NCI-H524 (cell line): Measurements from ENCODE around the gene GYS1.

Experiments used
- DNase-seq, 2 experiments: peaks; one replicate each; lab custom pipeline; 2025; lab: John Stamatoyannopoulos, UW

The GYS1 gene

DNA sequence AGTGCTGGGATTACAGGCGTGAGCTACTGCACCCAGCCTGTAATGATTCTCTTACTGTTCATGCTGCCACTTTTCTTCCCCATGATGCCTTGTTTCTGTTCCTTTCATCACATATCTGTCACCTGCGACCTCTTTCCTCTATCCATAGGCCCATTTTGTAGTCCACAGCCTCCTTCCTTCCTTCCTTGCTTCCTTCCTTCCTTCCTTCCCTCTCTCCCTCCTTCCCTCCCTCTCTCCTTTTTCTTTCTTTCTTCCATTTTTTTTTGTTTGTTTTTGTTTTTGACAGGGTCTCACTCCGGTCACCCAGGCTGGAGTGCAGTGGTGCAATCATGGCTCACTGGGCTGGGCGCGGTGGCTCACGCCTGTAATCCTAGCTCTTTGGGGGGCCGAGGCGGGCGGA, 4.2 kb downstream of the GYS1 start:
- DNase-seq = no peak

DNA sequence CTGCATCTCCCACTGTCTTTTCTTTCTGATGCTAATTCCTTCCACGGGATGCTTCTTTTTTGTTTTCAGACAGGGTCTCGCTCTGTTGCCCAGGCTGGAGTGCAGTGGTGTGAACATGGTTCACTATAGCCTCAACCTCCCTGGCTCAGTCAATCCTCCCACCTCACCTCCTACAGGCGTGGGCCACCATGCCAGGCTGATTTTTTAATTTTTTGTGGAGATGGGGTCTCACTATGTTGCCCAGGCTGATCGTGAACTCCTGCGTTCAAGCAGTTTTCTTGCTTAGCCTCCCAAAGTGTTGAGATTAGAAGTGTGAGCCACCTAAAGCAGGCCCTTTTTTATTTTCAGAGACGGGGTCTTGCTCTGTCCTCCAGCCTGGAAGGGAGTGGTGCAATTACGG, 4.8 kb downstream of the GYS1 start:
- DNase-seq = no peak

DNA sequence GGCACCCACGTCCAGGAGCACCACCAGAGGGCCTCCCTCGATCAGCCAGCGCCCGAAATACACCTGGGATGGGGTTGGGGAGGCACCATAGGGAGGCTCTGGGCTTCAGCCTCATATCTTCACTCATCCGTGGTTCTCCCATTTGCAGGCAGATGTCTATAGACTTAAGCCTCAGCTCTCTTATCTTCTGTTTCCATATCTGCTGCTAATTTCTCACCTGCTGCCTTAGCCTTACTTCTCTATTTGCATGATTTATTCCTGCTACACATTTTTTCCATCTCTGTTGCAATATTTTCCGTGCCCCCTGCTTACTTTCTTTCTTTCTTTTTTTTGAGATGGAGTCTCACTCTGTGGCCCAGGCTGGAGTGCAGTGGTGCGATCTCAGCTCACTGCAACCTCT, 5.8 kb downstream of the GYS1 start:
- DNase-seq = no peak

GRCh38 chr19:48986211-48986610, 6.9 kb downstream of the GYS1 start:
- no peak for DNase-seq

DNA sequence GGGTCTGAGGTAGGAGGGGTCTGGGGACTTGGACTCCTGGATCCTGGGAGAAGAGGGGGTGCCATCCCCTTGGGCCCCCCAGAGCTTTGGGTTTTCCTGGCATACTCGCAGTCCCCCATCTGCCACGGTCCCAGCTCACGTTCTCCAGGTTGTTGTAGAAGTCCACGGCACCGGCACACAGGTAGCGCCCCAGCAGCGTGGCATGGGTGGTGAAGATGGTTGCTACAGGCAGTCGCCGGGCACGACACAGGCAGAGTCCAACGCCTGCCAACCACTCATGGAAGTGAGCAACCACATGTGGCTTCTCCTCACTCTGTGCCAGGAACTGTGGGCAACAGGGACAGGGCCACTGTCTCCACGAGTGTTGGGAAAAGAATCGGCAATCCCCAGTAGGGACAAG, 7.4 kb downstream of the GYS1 start:
- no peak for DNase-seq

DNA sequence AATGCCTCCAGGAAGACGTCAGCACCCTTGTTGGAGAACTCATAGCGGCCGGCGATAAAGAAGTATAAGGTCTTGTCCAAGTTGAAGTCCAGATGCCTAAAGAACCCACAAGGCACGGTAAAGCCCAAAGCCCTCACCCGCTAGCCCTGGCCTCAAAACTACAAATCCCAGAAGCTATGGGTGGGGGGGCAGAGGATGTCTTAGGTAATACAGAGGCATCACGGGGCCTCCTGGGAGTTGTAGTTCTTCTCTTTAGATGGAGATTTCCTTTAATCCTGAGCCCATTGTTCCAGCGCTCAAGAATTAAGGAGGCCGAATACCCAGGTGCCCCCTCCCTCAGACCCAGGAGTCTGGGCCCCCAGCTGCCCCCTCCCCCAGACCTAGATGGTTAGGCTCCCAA, 10.8 kb downstream of the GYS1 start:
- DNase-seq = no peak

DNA sequence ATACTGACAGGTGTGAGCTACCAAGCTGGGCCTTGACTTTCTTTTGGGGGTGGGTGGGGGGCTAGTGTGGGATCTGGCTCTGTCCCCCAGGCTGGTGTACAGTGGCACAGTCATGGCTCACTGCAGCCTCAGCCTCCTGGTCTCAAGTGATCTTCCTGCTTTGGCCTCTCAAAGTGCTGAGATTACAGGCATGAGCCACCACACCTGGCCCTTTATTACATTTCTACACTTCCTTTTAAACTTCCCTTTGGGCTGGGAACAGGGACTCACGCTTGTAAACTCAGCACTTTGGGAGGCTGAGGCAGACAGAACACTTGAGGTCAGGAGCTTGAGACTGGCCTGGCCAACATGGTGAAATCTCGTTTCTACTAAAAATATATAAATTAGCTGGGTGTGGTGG, 16.0 kb downstream of the GYS1 start:
- no peak for DNase-seq

DNA sequence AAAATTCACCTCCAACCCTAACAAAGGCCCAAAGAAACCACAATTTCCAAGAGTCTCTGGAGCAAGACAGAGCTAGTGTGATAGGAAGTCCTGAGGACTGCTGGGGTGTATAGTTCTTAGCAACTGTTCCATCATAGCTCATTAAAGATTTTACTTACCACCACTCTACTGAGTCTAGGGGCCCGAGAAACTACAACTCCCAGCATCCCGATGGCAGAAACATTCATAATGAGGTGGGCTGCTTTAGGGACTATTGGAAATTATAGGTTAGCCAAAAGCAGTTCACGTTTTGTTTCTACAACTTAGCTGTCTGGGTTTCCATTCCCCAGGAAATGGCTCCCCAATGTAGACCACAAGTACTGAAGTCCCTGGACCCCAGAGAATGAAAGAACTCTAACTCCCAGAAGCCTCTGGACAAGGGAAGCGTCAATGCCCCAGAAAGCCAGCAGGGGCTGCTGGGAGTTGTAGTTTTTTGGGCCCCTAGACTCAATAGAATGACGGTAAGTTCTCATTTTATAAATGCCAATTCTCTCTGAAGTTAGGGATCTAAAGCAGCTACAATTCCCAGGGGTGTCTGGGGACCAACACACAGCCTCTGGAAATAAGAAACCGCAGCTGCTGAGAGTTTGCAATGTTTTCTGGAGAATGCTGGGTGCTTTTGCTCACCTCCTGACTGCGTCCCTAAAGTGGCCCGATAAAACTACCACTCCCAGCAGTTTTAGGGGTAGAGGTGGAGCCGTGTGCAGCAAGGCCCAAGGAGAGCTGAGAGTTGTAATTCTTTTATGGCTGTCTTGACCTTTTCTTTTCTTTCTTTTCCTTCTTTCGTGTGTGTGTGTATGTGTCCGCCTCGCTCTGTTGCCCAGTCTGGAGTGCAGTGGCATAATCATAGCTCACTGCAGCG, 16.9 kb downstream of the GYS1 start:
- DNase-seq = peak; percentile 63 to 70

DNA sequence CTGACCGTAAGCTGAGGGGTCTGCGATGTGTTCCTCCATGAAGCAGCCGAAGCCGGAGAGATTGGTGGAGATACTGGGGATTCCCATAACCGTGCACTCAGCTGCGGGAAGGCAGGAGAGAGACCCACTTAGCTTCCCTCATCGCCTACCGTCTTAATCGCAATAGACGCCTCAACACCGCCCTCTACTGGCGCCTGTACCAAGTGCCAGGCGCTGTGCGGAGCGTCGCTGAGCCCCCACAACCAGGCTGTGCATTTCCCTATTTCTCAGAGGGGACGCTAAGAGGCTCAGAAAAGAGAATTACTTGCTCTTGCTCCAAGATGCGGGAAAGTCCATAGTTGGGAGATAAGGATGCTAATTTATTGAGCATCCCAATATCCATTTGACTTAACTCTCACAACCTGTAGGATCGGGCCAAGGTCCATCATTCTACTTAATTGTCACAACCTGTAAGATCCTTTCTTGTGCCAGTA, 22.1 kb downstream of the GYS1 start:
- peak; percentile 63 to 85 for DNase-seq

DNA sequence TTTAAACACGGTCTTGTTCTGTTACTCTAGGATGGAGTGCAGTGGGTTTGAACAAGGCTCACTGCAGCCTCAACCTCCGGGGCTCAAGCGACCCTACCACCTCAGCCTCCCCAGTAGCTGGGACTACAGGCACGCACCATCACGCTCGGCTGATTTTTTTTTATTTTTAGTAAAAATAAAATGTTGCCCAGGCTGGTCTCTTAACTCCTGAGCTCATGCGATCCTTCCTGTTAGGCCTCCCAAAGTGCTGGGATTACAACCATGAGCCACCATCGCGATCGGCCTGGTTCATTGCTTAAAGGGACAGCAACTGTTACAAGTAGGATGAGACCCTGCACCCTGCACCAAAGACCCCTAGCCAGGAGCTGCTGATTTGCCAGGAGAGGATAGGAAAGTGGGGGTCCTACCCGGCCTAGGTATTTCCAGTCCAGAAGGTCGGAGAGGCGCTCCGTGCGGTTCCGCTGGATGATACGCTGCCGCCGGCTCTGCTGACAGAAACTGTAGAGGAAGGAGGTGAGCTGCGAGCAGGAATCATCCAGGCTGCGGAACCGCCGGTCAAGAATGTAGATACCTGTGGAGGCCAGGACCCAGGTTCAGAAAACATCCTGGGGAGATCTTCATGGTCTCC, 22.9 kb downstream of the GYS1 start:
- DNase-seq = no peak

- no peak for DNase-seq
Measured at GRCh38 chr19:48969276-48970138, 23.6 kb downstream of the GYS1 start.

DNA sequence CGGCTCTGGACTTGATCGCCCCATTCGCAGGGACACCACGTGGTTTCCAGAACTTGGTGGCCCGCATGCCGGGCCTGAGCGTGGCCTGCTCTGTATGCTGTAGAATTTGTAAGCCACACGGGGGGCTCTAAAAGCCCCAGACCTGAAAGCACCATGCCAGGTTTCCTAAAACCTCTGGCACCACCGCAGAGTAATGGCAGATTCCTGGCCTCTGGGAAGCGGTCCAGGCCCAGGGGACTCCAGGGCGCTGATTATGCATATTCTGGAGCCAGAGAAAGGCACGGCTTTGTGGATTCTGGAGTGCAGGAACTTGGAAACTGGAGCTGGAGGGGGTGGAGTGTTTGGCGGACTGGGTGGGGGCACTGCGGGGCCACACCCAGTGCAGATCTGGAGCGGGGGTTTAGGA, 24.3 kb downstream of the GYS1 start:
- DNase-seq = no peak

- no peak for DNase-seq
Measured at GRCh38 chr19:48968179-48968661, 24.9 kb downstream of the GYS1 start.

- no peak for DNase-seq
Measured at GRCh38 chr19:48967346-48968178, 25.5 kb downstream of the GYS1 start.

DNA sequence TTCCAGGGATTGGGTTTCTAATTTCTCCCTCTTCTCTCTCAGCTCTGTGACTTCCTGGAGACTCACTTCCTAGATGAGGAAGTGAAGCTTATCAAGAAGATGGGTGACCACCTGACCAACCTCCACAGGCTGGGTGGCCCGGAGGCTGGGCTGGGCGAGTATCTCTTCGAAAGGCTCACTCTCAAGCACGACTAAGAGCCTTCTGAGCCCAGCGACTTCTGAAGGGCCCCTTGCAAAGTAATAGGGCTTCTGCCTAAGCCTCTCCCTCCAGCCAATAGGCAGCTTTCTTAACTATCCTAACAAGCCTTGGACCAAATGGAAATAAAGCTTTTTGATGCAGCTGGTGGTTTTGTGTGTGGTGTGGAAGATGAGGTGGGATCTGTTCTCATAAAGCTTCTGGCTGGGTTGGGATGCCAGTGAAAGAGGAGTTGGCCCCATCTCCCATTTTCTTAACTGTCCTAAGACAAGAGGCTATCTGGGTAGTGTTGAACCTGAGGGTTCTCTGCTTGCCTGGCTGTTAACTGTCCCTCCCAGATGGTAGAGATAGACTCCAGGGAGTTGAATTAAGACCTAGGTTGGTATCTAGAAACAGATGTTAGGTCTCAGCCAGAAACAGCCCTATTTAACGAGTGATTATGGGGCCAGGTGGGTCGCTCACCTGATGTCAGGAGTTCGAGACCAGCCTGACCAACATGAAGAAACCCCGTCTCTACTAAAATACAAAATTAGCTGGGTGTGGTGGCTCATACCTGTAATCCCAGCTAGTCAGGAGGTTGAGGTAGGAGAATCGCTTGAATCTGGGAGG, 26.4 kb downstream of the GYS1 start:
- no peak for DNase-seq

GRCh38 chr19:48965806-48966540, 27.1 kb downstream of the GYS1 start:
- DNase-seq = peak; percentile 84 to 93

DNA sequence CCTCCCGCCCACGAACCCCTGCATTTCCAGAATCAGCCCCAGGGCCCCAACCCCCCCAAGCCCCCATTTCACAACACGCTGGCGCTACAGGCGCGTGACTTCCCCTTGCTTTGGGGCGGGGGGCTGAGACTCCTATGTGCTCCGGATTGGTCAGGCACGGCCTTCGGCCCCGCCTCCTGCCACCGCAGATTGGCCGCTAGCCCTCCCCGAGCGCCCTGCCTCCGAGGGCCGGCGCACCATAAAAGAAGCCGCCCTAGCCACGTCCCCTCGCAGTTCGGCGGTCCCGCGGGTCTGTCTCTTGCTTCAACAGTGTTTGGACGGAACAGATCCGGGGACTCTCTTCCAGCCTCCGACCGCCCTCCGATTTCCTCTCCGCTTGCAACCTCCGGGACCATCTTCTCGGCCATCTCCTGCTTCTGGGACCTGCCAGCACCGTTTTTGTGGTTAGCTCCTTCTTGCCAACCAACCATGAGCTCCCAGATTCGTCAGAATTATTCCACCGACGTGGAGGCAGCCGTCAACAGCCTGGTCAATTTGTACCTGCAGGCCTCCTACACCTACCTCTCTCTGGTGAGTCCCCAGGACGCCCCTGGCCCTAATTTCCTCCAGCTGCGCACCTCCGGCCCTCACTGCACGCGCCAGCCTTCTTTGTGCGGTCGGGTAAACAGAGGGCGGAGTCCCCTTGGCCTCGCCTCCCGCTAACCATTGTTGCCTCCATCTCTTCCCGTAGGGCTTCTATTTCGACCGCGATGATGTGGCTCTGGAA, 27.9 kb downstream of the GYS1 start, which contains the start of gene FTL:
FTL (plus strand) TSS at position 270 of the 766 bp plus-strand sequence; CDS start at position 469, 199 bp downstream.
- peak; percentile 91 to 98 for DNase-seq

GRCh38 chr19:48964205-48965039, 28.7 kb downstream of the GYS1 start:
- no peak for DNase-seq
